A172 (cell line): ENCODE results near the gene GOLGA8R. TPM values are rescaled to one million over a fixed set of nuclear protein-coding genes. Genes with fewer than 3 reads are reported as not detected.

Experiments used
- total RNA-seq: library from RNA; depleted of rRNA; stranded (reverse); fragments of >200 nt; shearing (Covaris generic); gene quantifications from 2 replicates; pipeline ENCODE4 v1.2.3, GENCODE V29; 2014; rRNA removed

GOLGA8R gene
- total RNA-seq, 1 experiment from 2014 or later: 1.8 TPM

Other genes with a start within 250 kb of the GOLGA8R start
- gene CHRFAM7A, start 20.7 kb downstream of the GOLGA8R start, total RNA-seq: not detected in 2 replicates
- not detected in 2 replicates for gene GOLGA8Q, start 137.8 kb upstream of the GOLGA8R start, total RNA-seq
- gene GOLGA8H, start 189.8 kb upstream of the GOLGA8R start, total RNA-seq: 0.41 and 1.6 TPM in 2 replicates